T follicular helper cell (primary cell): ENCODE results near the gene C12orf42.

ENCODE experiments used
- DNase-seq: peaks from one replicate; pipeline ENCODE4 v3.0.0-alpha.2; 2020; ENCODE audit warnings: low read depth

The C12orf42 gene

DNA sequence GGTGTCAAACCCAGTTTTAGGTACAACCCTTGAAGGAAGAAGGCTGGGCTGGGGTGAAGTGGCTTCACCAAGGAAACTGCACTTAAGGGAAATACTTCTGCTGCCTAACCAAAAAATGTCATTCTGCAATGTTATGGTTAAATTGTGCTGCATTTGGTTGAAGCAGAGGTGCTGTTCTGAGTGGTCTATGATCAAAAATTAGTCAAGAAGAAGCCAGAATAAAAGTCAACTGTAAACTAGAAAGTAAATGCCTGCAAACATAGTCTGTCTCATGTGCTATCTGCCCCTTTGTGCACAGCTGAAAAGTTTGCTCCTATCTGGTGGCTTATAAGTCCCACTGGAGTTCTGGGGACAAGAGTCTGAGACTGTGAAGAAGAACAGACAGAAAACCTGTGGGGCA is 158.8 kb downstream of the C12orf42 start:
- no peak for DNase-seq

DNA sequence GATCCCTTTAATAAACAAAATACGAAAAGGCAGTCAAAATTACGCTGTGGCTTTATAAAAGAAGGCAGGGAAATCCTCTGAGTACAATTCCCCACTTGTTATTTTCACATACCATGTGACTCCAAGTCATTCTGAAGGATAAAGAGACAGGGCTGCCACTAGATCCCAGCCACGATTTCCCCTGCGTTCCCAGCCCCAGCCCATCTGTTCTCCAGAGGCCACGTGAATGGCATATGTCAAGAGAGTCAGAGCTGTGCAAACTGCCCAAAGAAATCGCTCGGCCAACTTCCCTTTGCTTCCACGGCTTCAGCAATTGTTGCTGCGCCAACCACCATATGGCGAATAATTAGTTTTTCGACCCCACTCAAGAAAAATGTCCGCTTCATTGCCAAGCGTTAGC is 161.3 kb downstream of the C12orf42 start:
- no peak for DNase-seq

GRCh38 chr12:103333676-103334075 is 162.1 kb downstream of the C12orf42 start:
- no peak for DNase-seq

- no peak for DNase-seq
Observed at GRCh38 chr12:103331643-103332042, 164.1 kb downstream of the C12orf42 start.

DNA sequence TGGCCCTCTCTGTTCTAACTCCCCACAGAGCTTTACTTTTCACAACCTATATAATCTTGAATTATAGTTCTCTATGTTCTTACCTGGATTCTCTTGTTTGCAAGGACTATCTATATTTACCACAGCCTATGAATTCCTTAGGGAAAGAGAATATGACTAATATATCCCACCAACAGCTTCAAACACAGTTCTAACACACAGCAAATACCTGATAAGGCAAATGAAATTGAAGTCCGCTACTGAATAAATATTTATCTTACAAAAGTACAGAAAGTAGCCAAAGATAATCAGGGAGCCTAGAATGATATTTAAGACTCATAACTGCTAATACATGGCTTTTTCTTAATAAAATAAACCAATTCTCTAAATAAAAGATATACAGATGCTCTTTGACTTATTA is 165.1 kb downstream of the C12orf42 start:
- DNase-seq = no peak

- no peak for DNase-seq
Observed at GRCh38 chr12:103327676-103328075, 168.1 kb downstream of the C12orf42 start.

DNA sequence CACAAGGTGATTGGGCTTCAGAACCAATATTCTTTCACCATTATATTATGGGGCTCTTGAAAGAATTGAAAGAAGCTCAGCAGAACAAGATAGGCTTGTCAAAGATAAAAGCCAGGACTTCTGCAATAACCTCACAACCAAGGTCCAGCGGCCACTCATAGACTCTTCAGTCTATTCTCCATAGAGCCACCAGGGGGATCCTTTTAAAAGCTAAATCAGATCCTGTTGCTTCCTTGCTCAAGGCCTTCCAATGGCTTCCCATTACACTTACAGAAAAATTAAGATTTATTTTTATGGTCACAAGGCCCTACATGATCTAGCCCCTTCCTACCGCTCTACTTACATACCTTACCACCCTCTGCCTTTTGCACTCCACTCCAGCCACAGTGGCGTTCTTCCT is 169.6 kb downstream of the C12orf42 start:
- DNase-seq = no peak

DNA sequence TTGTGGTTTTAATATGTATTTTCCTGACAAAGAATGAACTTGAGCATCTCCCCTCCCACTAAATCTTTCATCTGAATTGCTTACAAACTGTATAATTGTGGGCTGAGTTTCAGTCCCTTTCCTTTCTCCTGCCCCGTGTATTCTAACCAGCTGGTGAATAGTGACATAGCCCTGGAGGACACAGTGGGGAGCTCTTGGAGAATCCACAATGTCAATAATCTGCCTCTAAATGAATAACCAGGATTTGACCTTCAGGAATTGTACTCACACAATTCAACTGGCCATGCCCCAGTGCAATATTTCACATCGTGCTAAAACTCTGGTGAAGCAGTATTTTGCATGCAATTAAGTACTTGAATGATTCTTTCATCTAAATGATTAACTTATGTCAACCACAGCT is 177.2 kb downstream of the C12orf42 start:
- DNase-seq = no peak

- DNase-seq = no peak
Observed at GRCh38 chr12:103317220-103317619, 178.5 kb downstream of the C12orf42 start.

DNA sequence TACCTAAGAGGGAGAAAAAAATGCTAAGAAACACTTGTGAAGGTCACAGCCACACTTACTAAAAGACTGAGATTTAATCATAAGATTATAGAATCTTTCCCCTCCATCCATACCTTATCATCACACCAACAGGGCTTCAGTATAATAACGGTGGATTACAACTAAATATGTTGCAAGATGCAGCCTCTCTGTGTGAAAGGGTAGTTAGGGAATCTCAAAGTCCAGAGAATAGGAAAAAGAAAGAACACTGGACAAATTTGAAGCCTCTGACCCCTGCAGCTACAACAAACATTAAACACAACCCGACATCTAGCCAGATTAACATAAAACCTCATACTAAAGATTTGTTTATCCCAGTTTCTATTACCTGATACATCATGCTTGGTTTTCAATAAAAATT is 181.0 kb downstream of the C12orf42 start:
- no peak for DNase-seq

DNA sequence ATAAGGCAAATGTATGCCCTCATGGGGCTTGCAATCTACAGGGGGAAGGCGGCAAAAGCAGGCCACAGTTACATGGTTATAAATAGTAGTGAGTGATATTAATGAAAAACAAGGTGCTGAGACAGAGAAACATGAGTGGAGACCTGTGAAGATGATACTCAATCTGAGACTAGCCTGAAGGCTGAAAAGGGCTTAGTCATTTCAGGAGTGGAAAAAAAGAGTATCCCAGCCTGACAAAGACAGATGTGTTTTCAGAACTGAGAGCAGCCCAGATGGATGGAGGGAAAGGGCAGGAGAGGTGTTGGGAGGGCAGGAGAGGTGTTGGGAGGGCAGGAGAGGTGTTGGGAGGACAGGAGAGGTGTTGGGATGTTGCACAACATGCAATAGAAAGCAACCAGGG is 181.9 kb downstream of the C12orf42 start:
- DNase-seq = no peak

DNA sequence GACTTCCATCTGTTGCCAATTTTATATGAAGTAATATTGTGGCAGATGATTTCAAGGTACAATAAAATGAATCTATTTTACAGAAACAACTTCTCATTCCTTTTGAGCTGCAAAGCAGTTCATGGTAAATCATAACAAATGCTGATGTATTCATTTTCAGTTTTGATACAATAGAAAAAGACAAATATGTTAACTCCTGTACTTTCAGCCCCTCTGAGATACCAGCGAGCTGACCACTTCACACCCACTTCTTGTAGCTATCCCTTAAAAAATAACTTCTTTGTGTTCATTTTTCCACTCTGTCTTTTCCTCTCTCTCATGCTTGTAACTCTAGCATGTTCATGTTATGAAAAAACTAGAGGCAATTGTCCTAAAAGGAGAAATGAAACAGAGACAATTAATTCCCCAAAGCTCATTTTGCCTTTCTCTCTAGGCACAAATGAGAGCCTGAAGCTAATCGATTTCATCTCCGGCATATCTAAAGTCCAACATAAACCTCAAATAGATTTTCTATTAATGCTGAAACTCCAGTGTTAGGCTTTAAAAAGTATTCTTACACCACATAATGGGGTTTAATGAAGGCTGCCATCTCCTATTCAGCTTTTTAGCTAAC is 182.9 kb downstream of the C12orf42 start:
- DNase-seq = no peak

GRCh38 chr12:103310546-103311270 is 185.1 kb downstream of the C12orf42 start:
- no peak for DNase-seq

GRCh38 chr12:103308396-103308795 is 187.4 kb downstream of the C12orf42 start:
- no peak for DNase-seq

GRCh38 chr12:103303484-103303883 is 192.3 kb downstream of the C12orf42 start:
- no peak for DNase-seq

- DNase-seq = no peak
Observed at GRCh38 chr12:103301642-103302591, 193.9 kb downstream of the C12orf42 start.

GRCh38 chr12:103288016-103288415 is 207.8 kb downstream of the C12orf42 start:
- no peak for DNase-seq

GRCh38 chr12:103282124-103282523 is 213.6 kb downstream of the C12orf42 start:
- DNase-seq = no peak

GRCh38 chr12:103279444-103279843 is 216.3 kb downstream of the C12orf42 start:
- no peak for DNase-seq

DNA sequence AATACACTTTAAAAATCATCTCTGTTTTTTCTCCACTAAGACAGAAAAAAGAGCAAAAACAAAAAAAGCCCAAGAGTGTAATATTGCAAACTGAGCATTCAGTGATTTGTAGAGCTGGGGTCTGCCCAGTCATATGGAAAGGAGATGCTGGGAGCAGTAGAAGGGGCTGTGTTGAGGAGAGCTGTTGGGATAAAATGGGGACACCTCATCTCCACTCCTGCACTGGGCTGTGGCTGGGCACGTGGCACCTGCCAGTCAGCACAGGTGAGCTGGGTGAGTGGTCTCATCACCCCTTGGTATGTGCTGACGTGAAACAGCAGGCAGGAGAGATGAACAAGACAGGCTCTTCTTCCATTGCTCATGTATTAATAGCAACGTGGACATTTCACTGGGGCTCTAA is 217.4 kb downstream of the C12orf42 start:
- no peak for DNase-seq

- no peak for DNase-seq
Observed at GRCh38 chr12:103273645-103274044, 222.1 kb downstream of the C12orf42 start.

DNA sequence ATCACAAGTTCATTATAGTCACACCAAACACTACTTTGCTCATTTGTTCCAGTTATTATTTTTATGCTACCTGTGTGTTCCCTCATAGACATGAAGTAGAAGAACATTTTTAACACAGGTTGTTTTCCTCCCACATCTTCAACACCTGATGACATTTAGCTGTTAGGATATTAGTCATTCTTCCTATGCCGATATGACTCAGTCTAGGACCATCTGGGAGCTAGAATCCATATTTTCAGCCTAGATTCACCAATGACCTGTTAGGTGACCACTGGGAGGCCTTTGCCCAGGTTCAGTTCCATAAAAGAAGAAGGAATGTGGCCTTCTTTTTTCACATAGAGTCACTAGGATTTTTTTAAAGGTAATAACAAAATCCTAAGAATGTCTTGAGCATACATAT is 222.8 kb downstream of the C12orf42 start:
- DNase-seq = no peak

- no peak for DNase-seq
Observed at GRCh38 chr12:103269946-103270345, 225.8 kb downstream of the C12orf42 start.
